HepG2 (cell line): ENCODE measurements around the gene SLC2A6. TPM values are rescaled to one million over a fixed set of nuclear protein-coding genes. Genes with fewer than 3 reads are reported as not detected.

Experiments used
- ATAC-seq: fragments of 200-7000 bp; cut with Tn5 transposase; 3 replicates; pipeline ENCODE4 v1.9.1; 2020; ENCODE audit warnings: mild to moderate bottlenecking, moderate library complexity
- BruUV-seq: library from RNA; stranded (reverse); fragments of 400-500 nt; replicated peaks from 2 replicates; lab custom pipeline; 2021; lab: Mats Ljungman, UMichigan
- CTCF ChIA-PET: fragments of 300-600 bp; formaldehyde crosslinking; extraction: SDS; loops from one replicate; lab custom pipeline; 2021; ENCODE audit warnings: low total read pairs, inconsistent platforms, low intra/inter-chr PET ratio; lab: Yijun Ruan, JAX
- POLR2A ChIA-PET: fragments of 350-600 bp; sonication (Branson Sonifier 250); formaldehyde crosslinking; loops from one replicate; lab custom pipeline; 2020; ENCODE audit warnings: antibody characterized with exemption, inconsistent platforms; lab: Yijun Ruan, JAX
- DNase-seq: peaks from one replicate; pipeline ENCODE4 v3.0.0-alpha.2; 2015; ENCODE audit warnings: low spot score
- FAIRE-seq: peaks from 3 replicates; lab custom pipeline; 2011; peaks lifted over from hg19 to GRCh38; lab: Jason Lieb, UNC
- H2AFZ ChIP-seq: one replicate; pipeline ENCODE4 v1.6.1; 2011; ENCODE audit warnings: low read length, inconsistent platforms
- H3K27ac ChIP-seq: fragments of 300-600 bp; 3 replicates; pipeline ENCODE4 v1.8.0; 2011; ENCODE audit warnings: mixed run types, mild to moderate bottlenecking, mixed read lengths, low read length, inconsistent platforms; ENCODE audit not compliant: insufficient read depth; ENCODE audit errors: extremely low read length
- H3K27me3 ChIP-seq, 2 experiments: fragments of 200-600 bp in 1 of 2; 2 replicates in 1 of 2; 3 replicates in 1 of 2; pipeline versions ENCODE4 v1.6.0 to v1.8.0; 2011; ENCODE audit warnings: low read length in 2 of 2, mild to moderate bottlenecking in 2 of 2, moderate library complexity in 2 of 2, inconsistent platforms in 1 of 2; ENCODE audit not compliant: insufficient read depth in 2 of 2, control insufficient read depth in 1 of 2
- H3K36me3 ChIP-seq, 2 experiments: fragments of 200-600 bp in 1 of 2; replicated peaks in 1 of 2; 2 replicates in 1 of 2; 3 replicates in 1 of 2; pipeline versions ENCODE4 v1.5.1 to v1.8.0; 2011; ENCODE audit warnings: low read length in 2 of 2, inconsistent platforms in 1 of 2; ENCODE audit not compliant: insufficient read depth in 2 of 2, control insufficient read depth in 1 of 2
- H3K4me1 ChIP-seq: 2 replicates; pipeline ENCODE4 v1.5.1; 2012; ENCODE audit warnings: low read length, inconsistent platforms; ENCODE audit not compliant: insufficient read depth
- H3K4me2 ChIP-seq: 2 replicates; pipeline ENCODE4 v1.6.0; 2011; ENCODE audit warnings: low read depth, low read length, inconsistent platforms
- H3K4me3 ChIP-seq, 3 experiments: fragments of 200-600 bp in 1 of 3; sonication (generic), shearing (Covaris generic) in 1 of 3; replicated peaks in 1 of 3; 2 replicates each; pipeline ENCODE4 v1.5.1; 2011 to 2016; ENCODE audit warnings: low read length in 3 of 3, inconsistent platforms in 2 of 3, low read depth in 2 of 3, mild to moderate bottlenecking in 2 of 3, control low read depth in 1 of 3, mixed read lengths in 1 of 3; ENCODE audit not compliant: insufficient read depth in 1 of 3
- H3K79me2 ChIP-seq: one replicate; pipeline ENCODE4 v1.6.1; 2011; ENCODE audit warnings: low read length, inconsistent platforms; ENCODE audit not compliant: insufficient read depth
- H3K9ac ChIP-seq: 2 replicates; pipeline ENCODE4 v1.6.0; 2011; ENCODE audit warnings: mild to moderate bottlenecking, low read depth, low read length, inconsistent platforms; ENCODE audit not compliant: insufficient read depth
- H3K9me3 ChIP-seq: 2 replicates; pipeline ENCODE4 v1.5.1; 2012; ENCODE audit warnings: mild to moderate bottlenecking, low read length
- H4K20me1 ChIP-seq: 2 replicates; pipeline ENCODE4 v1.6.0; 2011; ENCODE audit warnings: inconsistent platforms, mild to moderate bottlenecking, low read length, moderate library complexity; ENCODE audit not compliant: insufficient read depth
- ATF7 ChIP-seq, 2 experiments: fragments of 450-650 bp in 1 of 2; sonication (generic) in 1 of 2; formaldehyde crosslinking in 1 of 2; IDR thresholded peaks; 2 replicates each; pipeline versions ENCODE4 v1.4.0 to v1.6.1; 2016 to 2020; ENCODE audit warnings: antibody characterized with exemption in 1 of 2, mild to moderate bottlenecking in 1 of 2, missing genetic modification reagents in 1 of 2
- FLYWCH1 ChIP-seq: sonication (generic); formaldehyde crosslinking; IDR thresholded peaks from 2 replicates; pipeline ENCODE4 v1.8.1; 2023; ENCODE audit warnings: mild to moderate bottlenecking, missing genetic modification reagents
- FOXA3 ChIP-seq: IDR thresholded peaks from 2 replicates; pipeline ENCODE4 v1.6.1; 2016; ENCODE audit warnings: missing genetic modification reagents, missing compliant biosample characterization
- FOXK1 ChIP-seq: sonication (generic); formaldehyde crosslinking; IDR thresholded peaks from 2 replicates; pipeline ENCODE4 v1.4.0; 2020; ENCODE audit warnings: low read depth, missing genetic modification reagents, borderline replicate concordance
- HNRNPL ChIP-seq: fragments of 200-400 bp; formaldehyde crosslinking; IDR thresholded peaks from 2 replicates; pipeline ENCODE4 v1.6.1; 2017; ENCODE audit warnings: mild to moderate bottlenecking, low read depth, low read length
- KAT7 ChIP-seq: IDR thresholded peaks from 2 replicates; pipeline ENCODE4 v1.6.1; 2018; ENCODE audit warnings: borderline replicate concordance, missing compliant biosample characterization
- SOX13 ChIP-seq, 3 experiments: fragments of 450-650 bp in 1 of 3; sonication (generic) in 1 of 3; formaldehyde crosslinking in 1 of 3; IDR thresholded peaks in 2 of 3; conservative IDR thresholded peaks in 1 of 3; 2 replicates each; pipeline versions ENCODE4 v1.5.0 to v1.6.1; 2016 to 2020; ENCODE audit warnings: antibody characterized with exemption in 1 of 3, mild to moderate bottlenecking in 1 of 3, missing compliant biosample characterization in 1 of 3, missing genetic modification reagents in 1 of 3, moderate library complexity in 1 of 3
- SOX6 ChIP-seq, 2 experiments: fragments of 450-650 bp in 1 of 2; sonication (generic) in 1 of 2; formaldehyde crosslinking in 1 of 2; IDR thresholded peaks; 2 replicates each; pipeline versions ENCODE4 v1.4.0 to v1.6.1; 2017 to 2020; ENCODE audit warnings: antibody characterized with exemption in 1 of 2, mild to moderate bottlenecking in 1 of 2, missing genetic modification reagents in 1 of 2
- TCF7L2 ChIP-seq: IDR thresholded peaks from 2 replicates; pipeline ENCODE4 v1.6.1; 2011; ENCODE audit warnings: mild to moderate bottlenecking, low read depth, low read length, moderate library complexity
- ZNF33A ChIP-seq: sonication (generic); formaldehyde crosslinking; IDR thresholded peaks from 2 replicates; pipeline ENCODE4 v1.5.1; 2020; ENCODE audit warnings: missing genetic modification reagents, mild to moderate bottlenecking, moderate library complexity, borderline replicate concordance
- ZNF557 ChIP-seq: sonication (generic); formaldehyde crosslinking; IDR thresholded peaks from 2 replicates; pipeline ENCODE4 v1.4.0; 2020; ENCODE audit warnings: missing genetic modification reagents
- ZNF615 ChIP-seq: sonication (generic); formaldehyde crosslinking; IDR thresholded peaks from 2 replicates; pipeline ENCODE4 v1.5.0; 2020; ENCODE audit warnings: mild to moderate bottlenecking, missing genetic modification reagents, borderline replicate concordance
- ZNF616 ChIP-seq: sonication (generic); formaldehyde crosslinking; IDR thresholded peaks from 2 replicates; pipeline ENCODE4 v1.5.0; 2020; ENCODE audit warnings: low read depth, mild to moderate bottlenecking, missing genetic modification reagents
- WGBS: methylation state at CpG from one replicate; pipeline ENCODE4 v1.1.6; 2017; ENCODE audit warnings: low lambda C conversion rate; 5-methylcytosine and 5-hydroxymethylcytosine counted together
- in situ Hi-C: cut with HindIII; loops from 2 replicates; pipeline ENCODE4 v1.10.0; 2017; ENCODE audit warnings: low pct_unique_long_range_greater_than_20kb; ENCODE audit not compliant: extremely low pct_ligation_motif_present
- intact Hi-C: fragments of 100-400 bp; cut with micrococcal nuclease; formaldehyde crosslinking; loops from one replicate; pipeline ENCODE4 v1.10.0; 2022; ENCODE audit not compliant: unreplicated experiment
- polyA plus RNA-seq, 8 experiments: library from polyadenylated mRNA; depleted of rRNA in 3 of 8; stranded (reverse) in 7 of 8; unstranded in 1 of 8; fragments of >200 nt; fragmentation: Illumina TruSeq in 4 of 8; extraction: Trizol in 4 of 8; gene quantifications; 2 replicates each; pipeline versions ENCODE4 v1.2.1 to v1.2.3, GENCODE V29; 2011 to 2016; ENCODE audit warnings: low read depth in 4 of 8, missing spikeins in 1 of 8, mixed read lengths in 1 of 8; ENCODE audit not compliant: insufficient read depth in 1 of 8
- total RNA-seq, 5 experiments: library from RNA; depleted of rRNA; stranded (reverse); fragments of >200 nt; fragmentation: Illumina TruSeq; extraction: Trizol; gene quantifications; 2 replicates each; pipeline ENCODE4 v1.2.3, GENCODE V29; 2016; ENCODE audit warnings: low read depth in 1 of 5
- TF ChIP-seq, protein P1 (sequence below): sonication (generic); formaldehyde crosslinking; IDR thresholded peaks from 2 replicates; pipeline ENCODE4 v1.5.0; 2020; ENCODE audit warnings: missing genetic modification reagents
- TF ChIP-seq, protein P2 (sequence below): sonication (generic); formaldehyde crosslinking; IDR thresholded peaks from 2 replicates; pipeline ENCODE4 v1.5.1; 2020; ENCODE audit warnings: mild to moderate bottlenecking, missing genetic modification reagents, moderate library complexity

Gene SLC2A6
- total and polyA plus RNA-seq, 2 of the 13 experiments (the other 11 are each of a cell fraction or from before 2014, with no cell fraction given) = 4.1 to 15.0 TPM

DNA sequence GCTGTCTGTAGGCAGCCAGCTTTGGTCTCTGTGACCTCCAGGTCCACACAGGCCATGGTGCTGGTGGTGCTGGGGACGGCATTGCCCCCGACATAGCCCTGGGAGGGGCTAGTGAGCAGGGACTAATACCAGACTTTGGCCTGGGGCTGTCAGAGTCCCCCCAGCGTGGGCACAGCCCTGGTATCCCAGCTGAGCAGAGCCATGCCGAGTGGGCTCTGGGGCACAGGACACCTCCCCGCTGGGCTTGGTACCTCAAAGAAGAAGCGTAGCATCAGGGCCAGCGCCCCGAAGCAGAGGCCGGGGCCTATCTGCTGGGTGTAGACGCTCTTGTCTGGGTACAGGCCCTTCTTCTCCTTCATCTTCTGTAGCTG lies 36.3 kb upstream of the SLC2A6 start:
- Histone ChIP-seq H3K36me3 (no peaks in the 10 kb centered on the region), H4K20me1 (no peaks in the 10 kb centered on the region), H3K9ac (no peak overlapping the region), H3K27ac (no peak overlapping the region), H3K4me2 (no peak overlapping the region), H3K4me1 (peaks cover 26% of the 10 kb centered on the region), H3K4me3 (no peak overlapping the region), H2AFZ (no peak overlapping the region), H3K79me2 (no peaks in the 10 kb centered on the region), H3K9me3 (no peaks in the 10 kb centered on the region), H3K27me3 (peaks cover 5 to 72% of the 10 kb centered on the region in 2 experiments; a peak in 3 of 5 replicates)
- FAIRE-seq (no peak), ATAC-seq (no peak), DNase-seq (no peak)
- TF ChIP-seq FOXK1 (CRISPR knock-in tag) = no peak
- no peak for TF ChIP-seq ZNF33A (CRISPR knock-in tag)
- TF ChIP-seq ZNF615 (CRISPR knock-in tag) = no peak
- TF ChIP-seq ZNF557 (CRISPR knock-in tag) = no peak
- TF ChIP-seq KAT7 (CRISPR knock-in tag) = no peak
- CTCF ChIA-PET = no interaction called here
- no TSS peak for BruUV-seq
- in situ Hi-C loops = no loop called here
- POLR2A ChIA-PET = no interaction called here
- WGBS = 38% methylated on average over 3 of the region's 10 CpGs
- intact Hi-C loops = no loop called here

DNA sequence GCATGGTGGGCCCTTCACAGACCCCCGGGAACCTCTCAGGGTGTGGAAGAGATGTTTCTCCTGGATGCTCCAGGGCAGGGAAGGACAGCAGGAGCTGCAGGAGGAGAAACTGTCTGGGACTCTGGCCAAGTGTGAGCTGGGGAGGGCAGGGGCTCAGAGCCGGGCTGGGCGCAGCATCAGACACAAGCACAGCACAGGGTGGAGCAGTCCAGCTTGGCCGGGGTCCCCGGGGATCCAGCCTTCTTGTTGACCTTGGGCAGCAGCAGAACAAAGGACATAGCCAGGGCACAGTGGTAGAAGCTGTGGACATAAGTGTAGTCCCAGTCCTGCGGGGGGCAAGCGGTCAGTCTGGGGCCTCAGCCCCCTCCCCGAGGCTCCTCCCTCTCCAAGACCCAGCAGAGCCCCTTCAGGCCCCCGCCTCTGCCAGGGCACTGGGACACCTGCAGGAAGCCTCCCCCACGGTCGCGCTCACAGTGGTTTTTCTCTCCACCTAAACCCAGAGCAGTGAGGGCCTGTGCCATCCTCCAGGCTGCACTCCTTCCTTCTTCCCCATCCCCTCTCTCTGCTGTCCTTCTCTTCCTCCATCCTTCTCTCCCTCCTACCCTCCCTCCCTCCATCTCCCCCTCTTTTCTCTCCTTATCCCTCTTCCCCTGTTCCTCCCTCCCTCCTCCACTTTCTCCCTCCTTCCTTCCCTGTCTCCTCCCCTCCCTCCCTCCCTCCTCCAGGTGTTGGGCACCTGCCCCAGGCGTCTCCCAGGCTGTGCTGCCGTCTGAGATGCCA lies 35.8 kb upstream of the SLC2A6 start:
- peaks cover 3 to 72% of the 10 kb centered on the region in 2 experiments; a peak in 3 of 5 replicates for H3K27me3 ChIP-seq
- no peak overlapping the region for H3K27ac ChIP-seq
- ChIA-PET POLR2A (interaction anchor here (0.6 kb wide), 1 partner anchor 167 kb away, joined by 3 read pairs; the partner anchor contains the start of genes MED22 and RPL7A), CTCF (no interaction called here)
- DNase-seq = no peak
- H2AFZ ChIP-seq = no peak overlapping the region
- ATAC-seq = peak; percentile 46
- H3K9ac ChIP-seq = no peak overlapping the region
- WGBS = 33% methylated on average over 4 of the region's 14 CpGs
- FAIRE-seq = no peak
- BruUV-seq = no TSS peak
- in situ Hi-C loops = no loop called here
- no peaks in the 10 kb centered on the region for H4K20me1 ChIP-seq
- no peaks in the 10 kb centered on the region for H3K9me3 ChIP-seq
- H3K79me2 ChIP-seq = no peaks in the 10 kb centered on the region
- H3K4me2 ChIP-seq = no peak overlapping the region
- no peaks in the 10 kb centered on the region for H3K36me3 ChIP-seq
- peaks cover 31% of the 10 kb centered on the region for H3K4me1 ChIP-seq
- no peak overlapping the region for H3K4me3 ChIP-seq
- intact Hi-C loops = no loop called here
- TF ChIP-seq SOX6 (IDR thresholded peaks at IDR 0.05) (no peak), SOX6 (CRISPR knock-in tag; IDR thresholded peaks at IDR 0.05) (peak; percentile 46), TCF7L2 (no peak), ZNF616 (CRISPR knock-in tag) (no peak), HNRNPL (0 out of 2 replicates have a peak, but pooled peaks have one; percentile 39), SOX13 (IDR thresholded peaks at IDR 0.05) (no peak), SOX13 (CRISPR knock-in tag; conservative IDR thresholded peaks at IDR 0.05 in 1 of 2, IDR thresholded peaks at IDR 0.05 in 1 of 2) (0 out of 4 replicates have a peak, but pooled peaks of 1 of the 2 experiments have one; percentile 23), FOXA3 (0 out of 2 replicates have a peak, but pooled peaks have one; percentile 16), FLYWCH1 (CRISPR knock-in tag) (no peak), ATF7 (IDR thresholded peaks at IDR 0.05) (no peak), ATF7 (CRISPR knock-in tag; IDR thresholded peaks at IDR 0.05) (no peak)
- TF ChIP-seq, protein P1, sequence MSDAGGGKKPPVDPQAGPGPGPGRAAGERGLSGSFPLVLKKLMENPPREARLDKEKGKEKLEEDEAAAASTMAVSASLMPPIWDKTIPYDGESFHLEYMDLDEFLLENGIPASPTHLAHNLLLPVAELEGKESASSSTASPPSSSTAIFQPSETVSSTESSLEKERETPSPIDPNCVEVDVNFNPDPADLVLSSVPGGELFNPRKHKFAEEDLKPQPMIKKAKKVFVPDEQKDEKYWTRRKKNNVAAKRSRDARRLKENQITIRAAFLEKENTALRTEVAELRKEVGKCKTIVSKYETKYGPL = no peak
- TF ChIP-seq, protein P2, sequence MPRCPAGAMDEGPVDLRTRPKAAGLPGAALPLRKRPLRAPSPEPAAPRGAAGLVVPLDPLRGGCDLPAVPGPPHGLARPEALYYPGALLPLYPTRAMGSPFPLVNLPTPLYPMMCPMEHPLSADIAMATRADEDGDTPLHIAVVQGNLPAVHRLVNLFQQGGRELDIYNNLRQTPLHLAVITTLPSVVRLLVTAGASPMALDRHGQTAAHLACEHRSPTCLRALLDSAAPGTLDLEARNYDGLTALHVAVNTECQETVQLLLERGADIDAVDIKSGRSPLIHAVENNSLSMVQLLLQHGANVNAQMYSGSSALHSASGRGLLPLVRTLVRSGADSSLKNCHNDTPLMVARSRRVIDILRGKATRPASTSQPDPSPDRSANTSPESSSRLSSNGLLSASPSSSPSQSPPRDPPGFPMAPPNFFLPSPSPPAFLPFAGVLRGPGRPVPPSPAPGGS (CRISPR knock-in tag) = no peak
